GM12873 (cell line): Measurements from ENCODE around the gene THSD7A.

Source experiments
- CTCF ChIP-seq: IDR thresholded peaks from 2 replicates; pipeline ENCODE4 v1.5.1; 2012; ENCODE audit warnings: low read depth, mild to moderate bottlenecking, moderate library complexity, low read length, control low read depth; ENCODE audit not compliant: insufficient read depth; ENCODE audit errors: missing control alignments

THSD7A gene

GRCh38 chr7:11605749-11606148, 226.2 kb downstream of the THSD7A start:
- no peak for TF ChIP-seq CTCF

- TF ChIP-seq CTCF, result no peak
These were observed 227.5 kb downstream of the THSD7A start for GRCh38 chr7:11604505-11604904.

- TF ChIP-seq CTCF, result no peak
These were observed 230.2 kb downstream of the THSD7A start for GRCh38 chr7:11601761-11602160.

GRCh38 chr7:11593322-11593721, 238.7 kb downstream of the THSD7A start:
- no peak for TF ChIP-seq CTCF

- TF ChIP-seq CTCF, result no peak
These were observed 239.3 kb downstream of the THSD7A start for GRCh38 chr7:11592699-11593098.

GRCh38 chr7:11591943-11592342, 240.1 kb downstream of the THSD7A start:
- TF ChIP-seq CTCF, result no peak

GRCh38 chr7:11591055-11591633, 240.9 kb downstream of the THSD7A start:
- no peak for TF ChIP-seq CTCF
